ENCODE measurements around the gene AMPD2. TPM values are rescaled to one million over a fixed set of nuclear protein-coding genes. Genes with fewer than 3 reads are reported as not detected.

AMPD2 gene
- total RNA-seq, 1 experiment from 2014 or later: 85.8 TPM

DNA sequence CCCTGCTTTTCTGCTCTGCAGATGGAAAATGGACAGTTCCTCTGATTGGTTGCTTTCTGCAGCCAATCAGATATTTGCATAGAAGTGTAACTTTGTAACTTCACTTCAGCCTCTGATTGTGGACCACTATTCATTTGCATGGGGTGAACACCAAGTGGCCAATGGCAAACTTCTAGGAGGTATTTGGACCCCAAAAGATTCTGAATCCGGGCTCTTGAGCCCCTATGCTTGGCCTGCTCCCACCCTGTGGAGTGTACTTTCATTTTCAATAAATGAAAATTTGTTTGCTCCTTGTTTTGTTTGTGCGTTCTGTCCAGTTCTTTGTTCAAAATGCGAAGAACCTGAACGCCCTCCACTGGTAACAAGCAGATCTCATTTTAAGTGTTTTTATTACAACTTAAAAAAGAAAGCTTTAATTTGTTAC lies 29.9 kb downstream of the AMPD2 start:
- POLR2A ChIA-PET: no interaction called here
- Histone ChIP-seq H3K27ac (ENCODE audit: low read length) (no peak overlapping the region), H3K27me3 (ENCODE audit: control insufficient read depth, insufficient read depth, low read length) (no peaks in the 10 kb centered on the region), H3K36me3 (ENCODE audit: control insufficient read depth, insufficient read depth, low read length) (no peaks in the 10 kb centered on the region), H3K9me3 (ENCODE audit: control insufficient read depth, insufficient read depth, low read depth, low read length) (no peaks in the 10 kb centered on the region), H3K4me3 (ENCODE audit: low read depth in 2 of 2, low read length in 2 of 2) (0 out of 4 replicates have a peak overlapping the region, but pooled peaks of 1 of the 2 experiments have one; percentile 8), H3K4me1 (ENCODE audit: control insufficient read depth, insufficient read depth, low read length) (peaks cover 5% of the 10 kb centered on the region; the same call in 1 of the 2 replicates)
- CTCF ChIA-PET: interaction anchor here (0.6 to 1.4 kb wide), 2 partner anchors 40 to 104 kb away, joined by 3 read pairs; no protein-coding TSS in a partner anchor
- ATAC-seq (no peak), DNase-seq (ENCODE audit: low read depth, low spot score) (no peak)
- intact Hi-C loops (cut with micrococcal nuclease; ENCODE audit: unreplicated experiment) (no loop called here), in situ Hi-C loops (cut with HindIII; ENCODE audit: low pct_unique_long_range_greater_than_20kb, low sequenced_read_pairs) (no loop called here)
- BruUV-seq (replicated peaks): no TSS peak
- TF ChIP-seq POLR2AphosphoS5 (IDR thresholded peaks at IDR 0.05; ENCODE audit: low read depth, low read length) (no peak), SIN3A (IDR thresholded peaks at IDR 0.05; ENCODE audit: borderline replicate concordance, insufficient read depth, low read depth, low read length) (no peak)
- TF ChIP-seq, protein P1, sequence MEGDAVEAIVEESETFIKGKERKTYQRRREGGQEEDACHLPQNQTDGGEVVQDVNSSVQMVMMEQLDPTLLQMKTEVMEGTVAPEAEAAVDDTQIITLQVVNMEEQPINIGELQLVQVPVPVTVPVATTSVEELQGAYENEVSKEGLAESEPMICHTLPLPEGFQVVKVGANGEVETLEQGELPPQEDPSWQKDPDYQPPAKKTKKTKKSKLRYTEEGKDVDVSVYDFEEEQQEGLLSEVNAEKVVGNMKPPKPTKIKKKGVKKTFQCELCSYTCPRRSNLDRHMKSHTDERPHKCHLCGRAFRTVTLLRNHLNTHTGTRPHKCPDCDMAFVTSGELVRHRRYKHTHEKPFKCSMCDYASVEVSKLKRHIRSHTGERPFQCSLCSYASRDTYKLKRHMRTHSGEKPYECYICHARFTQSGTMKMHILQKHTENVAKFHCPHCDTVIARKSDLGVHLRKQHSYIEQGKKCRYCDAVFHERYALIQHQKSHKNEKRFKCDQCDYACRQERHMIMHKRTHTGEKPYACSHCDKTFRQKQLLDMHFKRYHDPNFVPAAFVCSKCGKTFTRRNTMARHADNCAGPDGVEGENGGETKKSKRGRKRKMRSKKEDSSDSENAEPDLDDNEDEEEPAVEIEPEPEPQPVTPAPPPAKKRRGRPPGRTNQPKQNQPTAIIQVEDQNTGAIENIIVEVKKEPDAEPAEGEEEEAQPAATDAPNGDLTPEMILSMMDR (IDR thresholded peaks at IDR 0.05): peak; percentile 43

DNA sequence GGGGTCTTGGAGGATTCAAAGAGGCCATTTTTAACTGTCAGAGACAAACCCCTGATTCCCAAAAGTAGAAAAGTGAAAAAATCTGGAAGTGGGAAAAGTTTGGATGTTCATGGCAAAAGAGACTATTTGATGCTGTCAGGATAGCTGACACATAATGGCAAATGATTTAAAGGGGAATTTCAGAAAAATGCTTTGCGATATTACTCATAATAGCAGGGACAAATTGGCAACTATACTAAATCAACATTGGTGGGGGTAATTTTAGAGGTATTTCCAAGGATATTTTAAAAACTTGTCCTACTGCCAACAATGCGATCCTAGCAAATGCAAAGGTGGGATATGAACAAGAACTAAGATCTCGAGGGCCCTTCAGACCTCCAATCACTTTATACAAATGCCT lies 31.0 kb downstream of the AMPD2 start:
- TF ChIP-seq, protein P1 (IDR thresholded peaks at IDR 0.05): no peak
- TF ChIP-seq SIN3A (IDR thresholded peaks at IDR 0.05; ENCODE audit: borderline replicate concordance, insufficient read depth, low read depth, low read length): no peak
- no peak for TF ChIP-seq POLR2AphosphoS5 (IDR thresholded peaks at IDR 0.05; ENCODE audit: low read depth, low read length)
- TF ChIP-seq, protein P2, sequence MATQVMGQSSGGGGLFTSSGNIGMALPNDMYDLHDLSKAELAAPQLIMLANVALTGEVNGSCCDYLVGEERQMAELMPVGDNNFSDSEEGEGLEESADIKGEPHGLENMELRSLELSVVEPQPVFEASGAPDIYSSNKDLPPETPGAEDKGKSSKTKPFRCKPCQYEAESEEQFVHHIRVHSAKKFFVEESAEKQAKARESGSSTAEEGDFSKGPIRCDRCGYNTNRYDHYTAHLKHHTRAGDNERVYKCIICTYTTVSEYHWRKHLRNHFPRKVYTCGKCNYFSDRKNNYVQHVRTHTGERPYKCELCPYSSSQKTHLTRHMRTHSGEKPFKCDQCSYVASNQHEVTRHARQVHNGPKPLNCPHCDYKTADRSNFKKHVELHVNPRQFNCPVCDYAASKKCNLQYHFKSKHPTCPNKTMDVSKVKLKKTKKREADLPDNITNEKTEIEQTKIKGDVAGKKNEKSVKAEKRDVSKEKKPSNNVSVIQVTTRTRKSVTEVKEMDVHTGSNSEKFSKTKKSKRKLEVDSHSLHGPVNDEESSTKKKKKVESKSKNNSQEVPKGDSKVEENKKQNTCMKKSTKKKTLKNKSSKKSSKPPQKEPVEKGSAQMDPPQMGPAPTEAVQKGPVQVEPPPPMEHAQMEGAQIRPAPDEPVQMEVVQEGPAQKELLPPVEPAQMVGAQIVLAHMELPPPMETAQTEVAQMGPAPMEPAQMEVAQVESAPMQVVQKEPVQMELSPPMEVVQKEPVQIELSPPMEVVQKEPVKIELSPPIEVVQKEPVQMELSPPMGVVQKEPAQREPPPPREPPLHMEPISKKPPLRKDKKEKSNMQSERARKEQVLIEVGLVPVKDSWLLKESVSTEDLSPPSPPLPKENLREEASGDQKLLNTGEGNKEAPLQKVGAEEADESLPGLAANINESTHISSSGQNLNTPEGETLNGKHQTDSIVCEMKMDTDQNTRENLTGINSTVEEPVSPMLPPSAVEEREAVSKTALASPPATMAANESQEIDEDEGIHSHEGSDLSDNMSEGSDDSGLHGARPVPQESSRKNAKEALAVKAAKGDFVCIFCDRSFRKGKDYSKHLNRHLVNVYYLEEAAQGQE (IDR thresholded peaks at IDR 0.05; ENCODE audit: insufficient read depth in 1 of 2, low read depth in 2 of 2, low read length in 1 of 2): no peak
- TF ChIP-seq TCF7L2 (IDR thresholded peaks at IDR 0.05; ENCODE audit: low read depth, low read length): no peak
- Histone ChIP-seq H3K4me3 (ENCODE audit: low read depth in 2 of 2, low read length in 2 of 2) (no peak overlapping the region), H3K36me3 (ENCODE audit: control insufficient read depth, insufficient read depth, low read length) (no peaks in the 10 kb centered on the region), H3K27me3 (ENCODE audit: control insufficient read depth, insufficient read depth, low read length) (no peaks in the 10 kb centered on the region), H3K4me1 (ENCODE audit: control insufficient read depth, insufficient read depth, low read length) (no peaks in the 10 kb centered on the region; the same call in 1 of the 2 replicates), H3K27ac (ENCODE audit: low read length) (no peak overlapping the region), H3K9me3 (ENCODE audit: control insufficient read depth, insufficient read depth, low read depth, low read length) (no peaks in the 10 kb centered on the region)
- no TSS peak for BruUV-seq (replicated peaks)
- ATAC-seq (no peak), DNase-seq (ENCODE audit: low read depth, low spot score) (no peak)
- in situ Hi-C loops (cut with HindIII; ENCODE audit: low pct_unique_long_range_greater_than_20kb, low sequenced_read_pairs): no loop called here
- ChIA-PET POLR2A (no interaction called here), CTCF (no interaction called here)
- intact Hi-C loops (cut with micrococcal nuclease; ENCODE audit: unreplicated experiment): no loop called here
